CD4-positive, alpha-beta memory T cell (primary cell): Measurements from ENCODE around the gene DTNA. TPM values are rescaled to one million over a fixed set of nuclear protein-coding genes. Genes with fewer than 3 reads are reported as not detected.
"Not testable (repeated sequence)": the region's sequence is repeated elsewhere in the genome, so short reads cannot be mapped to it uniquely, and the experiment has no call there.

Experiments used
- CTCF ChIA-PET: fragments of 350-600 bp; sonication (Branson Sonifier 250); formaldehyde crosslinking; loops from one replicate; lab custom pipeline; 2021; ENCODE audit warnings: inconsistent platforms; ENCODE audit not compliant: partially characterized antibody; lab: Charles Lee
- POLR2A ChIA-PET: fragments of 350-600 bp; sonication (Branson Sonifier 250); formaldehyde crosslinking; loops from one replicate; lab custom pipeline; 2021; ENCODE audit not compliant: partially characterized antibody; lab: Charles Lee
- DNase-seq, 5 donors: peaks; one replicate each; pipeline versions ENCODE4 v3.0.0 to v3.0.0-alpha.2; 2020 to 2022; ENCODE audit warnings: mixed read lengths in 1 of 5
- H3K27ac ChIP-seq: one replicate; pipeline ENCODE4 v1.7.0; 2013; ENCODE audit warnings: low read depth, low read length
- H3K27me3 ChIP-seq: 2 replicates; pipeline ENCODE4 v1.7.0; 2013; ENCODE audit warnings: mild to moderate bottlenecking, low read length, moderate library complexity; ENCODE audit not compliant: insufficient read depth
- H3K36me3 ChIP-seq: 2 replicates; pipeline ENCODE4 v1.7.0; 2013; ENCODE audit warnings: mild to moderate bottlenecking, low read length, moderate library complexity; ENCODE audit not compliant: insufficient read depth
- H3K4me1 ChIP-seq: 2 replicates; pipeline ENCODE4 v1.7.0; 2013; ENCODE audit warnings: mild to moderate bottlenecking, low read length, moderate library complexity; ENCODE audit not compliant: insufficient read depth
- H3K4me3 ChIP-seq, 2 donors: one replicate each; pipeline ENCODE4 v1.7.0; 2013; ENCODE audit warnings: low read length in 2 of 2, mild to moderate bottlenecking in 1 of 2
- H3K9me3 ChIP-seq, 2 donors: one replicate each; pipeline ENCODE4 v1.7.0; 2013; ENCODE audit warnings: low read length in 2 of 2, control low read depth in 1 of 2; ENCODE audit not compliant: control insufficient read depth in 1 of 2
- H3K27ac Mint-ChIP-seq, 7 donors: one replicate each; pipeline ENCODE4 v1.8.0; 2020 to 2021; ENCODE audit warnings: mixed read lengths in 7 of 7, mild to moderate bottlenecking in 6 of 7, inconsistent platforms in 3 of 7, moderate library complexity in 3 of 7
- H3K27me3 Mint-ChIP-seq, 2 donors: one replicate each; pipeline ENCODE4 v1.8.0; 2020 to 2021; ENCODE audit warnings: mixed read lengths in 2 of 2
- H3K36me3 Mint-ChIP-seq, 2 donors: one replicate each; pipeline ENCODE4 v1.8.0; 2020 to 2021; ENCODE audit warnings: mixed read lengths in 2 of 2, inconsistent platforms in 1 of 2, mild to moderate bottlenecking in 1 of 2
- H3K4me1 Mint-ChIP-seq, 4 donors: one replicate each; pipeline ENCODE4 v1.8.0; 2020 to 2021; ENCODE audit warnings: mixed read lengths in 4 of 4, mild to moderate bottlenecking in 1 of 4
- H3K4me3 Mint-ChIP-seq, 8 donors: one replicate each; pipeline ENCODE4 v1.8.0; 2020 to 2021; ENCODE audit warnings: mixed read lengths in 8 of 8, mild to moderate bottlenecking in 7 of 8, moderate library complexity in 6 of 8, inconsistent platforms in 3 of 8
- H3K9me3 Mint-ChIP-seq, 8 donors: one replicate each; pipeline ENCODE4 v1.8.0; 2020 to 2021; ENCODE audit warnings: mixed read lengths in 8 of 8, mild to moderate bottlenecking in 5 of 8, inconsistent platforms in 3 of 8, moderate library complexity in 1 of 8
- intact Hi-C: fragments of 100-400 bp; cut with micrococcal nuclease; formaldehyde crosslinking; loops from one replicate; pipeline ENCODE4 v1.15.1; 2023
- polyA plus RNA-seq, 2 donors: library from polyadenylated mRNA; unstranded; fragments of 300-500 nt; fragmentation: Illumina TruSeq; gene quantifications; one replicate each; pipeline ENCODE4 v1.2.3, GENCODE V29; 2021
- total RNA-seq, 2 experiments: library from RNA; stranded (reverse); gene quantifications; one replicate each; pipeline ENCODE4 v1.2.3, GENCODE V29; 2021

The DTNA gene
- total and polyA plus RNA-seq, 4 experiments from 2014 or later, result 0.58 TPM; not detected in 3

DNA sequence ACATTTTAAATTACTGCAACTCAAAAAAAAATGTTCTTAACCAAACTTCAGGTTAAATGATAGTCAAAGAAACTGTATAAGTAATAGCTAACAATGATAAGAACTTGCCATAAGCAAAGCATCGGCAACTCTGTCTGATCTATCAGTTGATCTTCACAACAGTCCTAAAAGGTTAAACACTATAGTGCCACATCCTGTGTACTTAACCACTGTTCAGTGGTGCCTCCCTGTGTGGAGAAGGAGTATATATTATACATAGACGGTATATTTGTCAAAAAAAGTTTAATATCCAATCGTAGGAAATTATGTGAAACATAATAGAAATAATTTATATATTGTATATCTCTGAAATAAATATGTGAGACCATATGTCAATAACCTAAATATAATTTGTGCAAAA, 13.0 kb downstream of the DTNA start:
- Histone ChIP-seq H3K9me3 (no peaks in the 10 kb centered on the region), H3K27ac (no peak overlapping the region), H3K36me3 (no peaks in the 10 kb centered on the region), H3K4me3 (no peak overlapping the region), H3K4me1 (no peaks in the 10 kb centered on the region), H3K27me3 (no peaks in the 10 kb centered on the region)
- Mint-ChIP-seq H3K9me3 (peaks cover 0 to 5% (median 3%) of the 10 kb centered on the region in 8 donors), H3K4me1 (no peaks in the 10 kb centered on the region), H3K36me3 (no peaks in the 10 kb centered on the region), H3K27ac (no peak overlapping the region), H3K27me3 (peaks cover 2 to 4% of the 10 kb centered on the region in 2 donors), H3K4me3 (no peak overlapping the region)
- ChIA-PET POLR2A (no interaction called here), CTCF (no interaction called here)
- DNase-seq, result no peak
- intact Hi-C loops, result no loop called here

DNA sequence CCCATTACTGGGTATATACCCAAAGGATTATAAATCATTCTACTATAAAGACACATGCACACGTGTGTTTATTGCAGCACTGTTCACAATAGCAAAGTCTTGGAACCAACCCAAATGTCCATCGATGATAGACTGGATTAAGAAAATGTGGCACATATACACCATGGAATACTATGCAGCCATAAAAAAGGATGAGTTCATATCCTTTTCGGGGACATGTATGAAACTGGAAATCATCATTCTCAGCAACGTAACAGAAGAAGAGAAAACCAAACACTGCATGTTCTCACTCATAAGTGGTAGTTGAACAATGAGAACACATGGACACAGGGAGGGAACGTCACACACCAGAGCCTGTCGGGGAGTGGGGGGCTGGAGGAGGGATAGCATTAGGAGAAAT, 15.6 kb downstream of the DTNA start:
- H3K4me3 ChIP-seq, DNase-seq, H3K36me3 Mint-ChIP-seq, H3K4me1 Mint-ChIP-seq, H3K27ac ChIP-seq, H3K27me3 Mint-ChIP-seq, H3K4me1 ChIP-seq, POLR2A ChIA-PET, H3K27ac Mint-ChIP-seq, H3K9me3 ChIP-seq, H3K36me3 ChIP-seq, CTCF ChIA-PET, intact Hi-C loops, H3K9me3 Mint-ChIP-seq, H3K27me3 ChIP-seq, H3K4me3 Mint-ChIP-seq: not testable (repeated sequence)

DNA sequence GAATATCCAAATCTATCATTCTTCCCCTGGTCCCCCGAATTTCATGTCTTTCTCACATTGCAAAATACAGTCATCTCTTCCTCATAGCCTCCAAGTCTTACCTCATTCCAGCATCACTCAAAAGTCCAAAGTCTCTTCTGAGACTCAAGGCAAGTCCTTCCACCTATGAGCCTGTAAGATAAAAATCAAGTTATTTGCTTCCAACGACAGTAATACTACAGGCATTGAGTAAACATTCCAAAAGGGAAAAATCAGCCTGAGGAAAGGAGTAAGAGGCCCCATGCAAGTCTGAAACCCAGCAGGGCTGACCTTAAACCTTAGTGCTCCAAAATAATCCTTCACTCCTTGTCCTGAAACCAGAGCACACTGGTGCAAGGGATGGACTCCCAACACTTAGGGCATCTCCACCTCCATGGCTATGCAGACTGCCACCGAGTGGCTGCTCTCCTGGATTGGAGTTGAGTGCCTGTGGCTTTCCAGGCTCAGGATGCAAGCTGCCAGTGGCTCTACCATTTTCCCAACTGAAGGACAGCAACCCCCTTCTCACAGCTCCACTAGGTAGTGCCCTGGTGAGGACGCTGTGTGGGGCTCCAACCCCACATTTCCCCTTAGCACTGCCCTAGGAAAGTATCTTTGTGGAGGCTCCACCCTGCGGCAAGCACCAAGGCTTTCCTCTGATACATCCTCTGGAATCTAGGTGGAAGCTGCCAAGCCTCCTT, 16.3 kb downstream of the DTNA start:
- intact Hi-C loops, result no loop called here
- Mint-ChIP-seq H3K27me3 (peaks cover 0 to 2% of the 10 kb centered on the region in 2 donors), H3K9me3 (peaks cover 0 to 5% (median 3%) of the 10 kb centered on the region in 8 donors), H3K36me3 (no peaks in the 10 kb centered on the region), H3K4me1 (no peaks in the 10 kb centered on the region), H3K4me3 (no peak overlapping the region), H3K27ac (peak overlapping the region in 1 of 7 donors; percentile 44)
- Histone ChIP-seq H3K4me1 (no peaks in the 10 kb centered on the region), H3K4me3 (no peak overlapping the region), H3K36me3 (no peaks in the 10 kb centered on the region), H3K27ac (no peak overlapping the region), H3K27me3 (no peaks in the 10 kb centered on the region), H3K9me3 (no peaks in the 10 kb centered on the region)
- ChIA-PET CTCF (no interaction called here), POLR2A (no interaction called here)
- DNase-seq, result no peak

DNA sequence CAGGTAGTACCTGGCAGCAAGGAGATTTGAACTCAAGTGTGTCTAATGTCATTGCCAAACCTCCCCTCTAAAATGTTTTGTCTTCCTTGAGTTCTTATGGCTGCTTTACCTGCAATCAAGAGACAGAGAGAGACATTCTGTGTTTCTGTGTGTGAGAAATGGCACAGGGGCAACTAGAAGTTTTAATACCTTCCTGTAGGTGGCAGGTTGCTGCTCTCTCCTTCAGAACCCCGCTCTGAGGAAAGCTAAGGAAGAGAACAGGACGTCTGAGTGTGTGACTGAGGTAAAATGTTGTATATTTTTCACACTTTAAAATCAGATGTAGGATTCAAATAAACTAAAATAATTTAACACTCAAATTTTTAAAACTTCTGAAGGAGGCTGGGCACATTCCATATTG, 19.2 kb downstream of the DTNA start:
- intact Hi-C loops, result no loop called here
- ChIA-PET POLR2A (no interaction called here), CTCF (no interaction called here)
- Mint-ChIP-seq H3K36me3 (no peaks in the 10 kb centered on the region), H3K4me1 (no peaks in the 10 kb centered on the region), H3K27ac (no peak overlapping the region), H3K4me3 (no peak overlapping the region), H3K27me3 (peaks cover 0 to 2% of the 10 kb centered on the region in 2 donors), H3K9me3 (peaks cover 0 to 4% (median 3%) of the 10 kb centered on the region in 8 donors)
- Histone ChIP-seq H3K27ac (no peak overlapping the region), H3K4me3 (no peak overlapping the region), H3K36me3 (no peaks in the 10 kb centered on the region), H3K9me3 (no peaks in the 10 kb centered on the region), H3K27me3 (no peaks in the 10 kb centered on the region), H3K4me1 (no peaks in the 10 kb centered on the region)
- no peak for DNase-seq

DNA sequence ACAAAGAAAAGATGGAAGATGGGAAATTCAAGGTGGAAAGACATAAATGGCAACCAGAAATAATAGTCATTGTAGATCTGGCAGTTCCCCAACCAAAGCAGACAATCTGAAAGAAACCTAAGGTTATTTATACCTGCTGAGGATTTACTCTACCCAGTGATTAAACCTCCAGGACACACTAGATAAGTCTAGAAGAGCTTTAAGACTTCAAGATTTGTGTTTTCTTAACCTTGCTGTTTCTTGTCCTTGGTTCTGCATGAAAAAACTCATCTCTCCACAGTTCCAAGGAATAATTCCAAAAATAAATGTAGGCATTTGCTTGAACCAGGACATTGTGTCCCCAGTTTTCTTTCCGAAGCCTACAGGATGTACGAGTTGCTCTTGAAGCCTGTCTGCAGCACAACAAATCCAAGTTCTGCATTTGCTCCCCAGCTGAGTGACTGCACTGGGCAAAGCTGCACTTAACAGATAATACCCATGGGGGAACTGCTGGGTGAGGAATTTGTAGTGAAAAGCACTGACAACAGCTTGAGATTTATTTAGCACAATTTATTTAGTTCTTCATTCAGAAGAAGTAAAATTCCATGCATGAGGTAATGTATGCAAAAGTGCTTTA, 19.8 kb downstream of the DTNA start:
- ChIA-PET CTCF (no interaction called here), POLR2A (no interaction called here)
- H3K9me3 Mint-ChIP-seq, result peaks cover 0 to 4% (median under 1%) of the 10 kb centered on the region in 8 donors
- peaks cover 0 to 2% of the 10 kb centered on the region in 2 donors for H3K27me3 Mint-ChIP-seq
- H3K4me1 Mint-ChIP-seq, result no peaks in the 10 kb centered on the region
- no peak overlapping the region for H3K4me3 Mint-ChIP-seq
- DNase-seq, result no peak
- H3K36me3 ChIP-seq, result no peaks in the 10 kb centered on the region
- intact Hi-C loops, result no loop called here
- H3K4me1 ChIP-seq, result no peaks in the 10 kb centered on the region
- no peak overlapping the region for H3K4me3 ChIP-seq
- H3K36me3 Mint-ChIP-seq, result no peaks in the 10 kb centered on the region
- no peaks in the 10 kb centered on the region for H3K9me3 ChIP-seq
- no peak overlapping the region for H3K27ac Mint-ChIP-seq
- no peak overlapping the region for H3K27ac ChIP-seq
- H3K27me3 ChIP-seq, result no peaks in the 10 kb centered on the region

DNA sequence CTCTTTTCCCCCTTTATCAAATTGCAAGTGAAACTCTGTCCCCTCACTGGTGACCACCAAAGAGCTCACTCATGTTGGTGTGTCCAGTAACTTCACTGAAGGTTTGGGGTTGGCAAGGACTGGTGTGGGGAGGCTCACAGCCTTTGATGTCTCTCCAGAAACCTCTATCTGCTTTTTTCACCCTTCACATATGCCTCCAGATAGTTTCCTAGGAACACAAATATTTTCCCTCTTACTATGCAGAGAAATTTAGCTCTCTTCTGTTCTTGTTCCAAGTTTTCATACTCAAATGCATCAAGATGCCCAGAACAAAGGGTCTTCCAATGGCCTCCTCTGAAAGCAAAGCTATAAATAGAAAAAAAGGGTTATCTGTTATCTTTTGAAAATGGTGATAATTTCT, 20.7 kb downstream of the DTNA start:
- no peaks in the 10 kb centered on the region for H3K9me3 ChIP-seq
- ChIA-PET CTCF (no interaction called here), POLR2A (no interaction called here)
- no peaks in the 10 kb centered on the region for H3K4me1 ChIP-seq
- H3K36me3 Mint-ChIP-seq, result no peaks in the 10 kb centered on the region
- H3K4me1 Mint-ChIP-seq, result no peaks in the 10 kb centered on the region
- H3K27ac ChIP-seq, result no peak overlapping the region
- no peak for DNase-seq
- H3K27me3 ChIP-seq, result no peaks in the 10 kb centered on the region
- no peak overlapping the region for H3K4me3 ChIP-seq
- H3K27me3 Mint-ChIP-seq, result peaks cover 1 to 2% of the 10 kb centered on the region in 2 donors
- intact Hi-C loops, result no loop called here
- no peaks in the 10 kb centered on the region for H3K36me3 ChIP-seq
- H3K4me3 Mint-ChIP-seq, result no peak overlapping the region
- H3K27ac Mint-ChIP-seq, result no peak overlapping the region
- peaks cover 0 to 2% (median 1%) of the 10 kb centered on the region in 8 donors for H3K9me3 Mint-ChIP-seq

DNA sequence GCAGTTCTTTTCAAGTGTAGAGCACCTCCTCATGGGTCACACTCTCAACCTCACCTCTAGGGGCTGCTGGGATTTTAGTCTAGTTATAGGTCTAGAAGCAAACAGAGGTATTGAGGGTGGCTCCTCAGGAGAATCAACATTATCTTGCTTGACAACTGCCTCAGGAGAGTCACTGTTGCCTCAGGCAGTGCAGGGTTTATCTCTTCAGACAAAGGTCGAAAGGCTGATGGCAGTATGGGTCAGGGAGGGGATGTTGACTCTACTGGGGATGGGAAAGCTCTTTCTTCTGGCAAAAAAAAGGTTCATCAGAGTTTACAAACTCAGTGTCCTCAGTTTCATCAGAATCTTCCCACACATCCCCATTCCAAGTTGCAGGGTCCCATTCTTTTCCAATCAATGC, 24.0 kb downstream of the DTNA start:
- no peaks in the 10 kb centered on the region for H3K36me3 ChIP-seq
- Mint-ChIP-seq H3K9me3 (peaks cover 0 to 3% (median 0%) of the 10 kb centered on the region in 8 donors), H3K4me3 (no peak overlapping the region), H3K36me3 (no peaks in the 10 kb centered on the region), H3K27ac (no peak overlapping the region), H3K4me1 (no peaks in the 10 kb centered on the region), H3K27me3 (peaks cover 1 to 3% of the 10 kb centered on the region in 2 donors)
- H3K27me3 ChIP-seq, result no peaks in the 10 kb centered on the region
- no peaks in the 10 kb centered on the region for H3K9me3 ChIP-seq
- intact Hi-C loops, result no loop called here
- H3K4me3 ChIP-seq, result no peak overlapping the region
- DNase-seq, result no peak
- H3K4me1 ChIP-seq, result no peaks in the 10 kb centered on the region
- POLR2A ChIA-PET, result no interaction called here
- no peak overlapping the region for H3K27ac ChIP-seq
- CTCF ChIA-PET, result interaction anchor here (1.0 kb wide), 1 partner anchor 9 kb away, joined by 3 read pairs; no protein-coding TSS in a partner anchor
